ENCODE measurements around the gene USP21.

Gene USP21

DNA sequence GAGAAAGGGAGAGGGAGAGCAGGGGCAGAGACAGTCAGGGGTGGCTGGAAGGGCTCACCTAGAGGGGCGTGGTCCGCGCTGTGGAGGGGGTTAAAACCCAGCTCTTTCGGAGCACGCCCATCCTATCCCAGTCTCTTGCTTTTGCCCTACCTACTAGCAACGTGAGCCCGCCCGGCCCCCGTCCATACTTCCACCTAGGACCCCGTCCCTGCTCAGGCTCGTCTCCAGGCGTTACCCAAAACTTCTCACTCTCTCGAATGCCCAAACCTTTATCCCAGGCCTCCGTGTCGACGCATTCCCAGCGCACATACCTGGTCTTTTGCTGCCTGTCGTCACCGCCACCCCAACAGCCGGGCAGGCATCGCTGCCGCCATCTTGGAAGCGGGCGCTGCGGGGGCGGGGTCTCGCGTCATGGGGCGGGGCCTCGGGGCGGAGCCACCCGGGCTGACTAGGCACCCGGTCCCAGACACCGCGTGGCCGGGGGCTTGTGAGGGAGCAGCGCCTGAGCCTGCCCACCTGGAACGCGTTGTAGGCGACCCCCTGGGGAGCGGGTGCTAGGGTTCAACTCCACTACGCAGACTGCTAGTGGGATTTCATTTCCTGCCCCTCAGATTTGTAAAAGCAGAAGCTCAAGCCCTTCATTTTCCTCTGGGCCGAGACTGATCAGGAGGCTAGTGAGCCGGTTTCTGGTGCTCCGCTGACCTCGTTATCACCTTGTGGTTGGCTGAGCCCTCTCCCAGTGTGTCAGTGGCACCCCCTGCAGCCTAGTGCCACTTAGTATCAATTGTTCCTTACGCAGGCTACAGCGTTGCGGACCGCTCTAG, 18.0 kb downstream of the USP21 start, which contains the start of gene B4GALT3:
B4GALT3 (minus strand) TSS at position 396 of the 824 bp plus-strand sequence. CDS start 1,447 bp downstream, outside the sequence.
- no peaks in the 10 kb centered on the region for H3K27me3 ChIP-seq (ENCODE audit: control insufficient read depth, insufficient read depth, low read length)

DNA sequence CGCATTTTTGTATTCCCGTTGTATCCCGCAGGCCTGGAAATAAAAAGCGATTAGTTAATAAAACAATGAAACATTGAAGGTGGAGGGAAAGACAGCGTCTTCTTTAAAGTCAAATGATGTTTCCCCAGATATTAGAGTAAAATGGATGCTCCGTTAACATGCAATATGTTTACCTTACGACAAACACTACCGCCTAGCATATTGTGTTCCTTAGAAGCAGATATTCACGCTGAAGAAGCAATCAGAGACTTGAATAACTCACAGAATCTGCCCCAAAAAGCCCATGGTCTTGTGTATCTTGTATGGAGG, 18.6 kb downstream of the USP21 start:
- Histone ChIP-seq H3K4me3 (ENCODE audit: low read length) (peak overlapping the region; percentile 72), H3K27me3 (ENCODE audit: control insufficient read depth, insufficient read depth, low read length) (no peaks in the 10 kb centered on the region), H3K9me3 (ENCODE audit: control insufficient read depth, low read length) (no peaks in the 10 kb centered on the region), H3K4me1 (ENCODE audit: control insufficient read depth, insufficient read depth, low read length) (peaks cover 12% of the 10 kb centered on the region), H3K36me3 (ENCODE audit: control insufficient read depth, insufficient read depth, low read length) (peaks cover 4% of the 10 kb centered on the region), H3K9ac (ENCODE audit: low read length) (peak overlapping the region; percentile 85)

More for the DNA sequence above, 18.0 kb downstream of the USP21 start, which contains the start of gene B4GALT3:
- H3K4me1 ChIP-seq (ENCODE audit: control insufficient read depth, insufficient read depth, low read length): peaks cover 12% of the 10 kb centered on the region
- peak within 1 kb of the TSS; percentile 85 for H3K9ac ChIP-seq (ENCODE audit: low read length)
- peaks cover 4% of the 10 kb centered on the region for H3K36me3 ChIP-seq (ENCODE audit: control insufficient read depth, insufficient read depth, low read length)
- no peaks in the 10 kb centered on the region for H3K9me3 ChIP-seq (ENCODE audit: control insufficient read depth, low read length)
- H3K4me3 ChIP-seq (ENCODE audit: low read length): peak within 1 kb of the TSS; percentile 72

DNA sequence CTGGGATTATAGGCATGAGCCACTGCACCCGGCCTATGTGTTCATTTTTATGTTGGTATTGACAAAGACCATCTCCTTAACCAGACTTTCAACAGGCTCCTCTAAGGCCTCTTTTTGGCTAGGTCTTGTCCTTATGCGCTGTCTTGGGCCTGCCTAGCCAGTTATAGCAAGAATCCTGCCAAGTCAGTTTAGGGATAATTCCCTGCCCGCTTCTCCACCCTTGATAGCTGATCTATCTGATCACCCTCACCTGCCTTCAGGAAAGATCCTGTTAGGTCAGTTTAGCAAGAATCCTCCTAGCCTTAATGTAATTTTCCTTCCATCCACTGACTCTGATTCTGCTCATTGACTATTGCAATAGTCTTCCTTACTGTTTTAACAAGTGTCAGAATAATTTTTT, 20.4 kb downstream of the USP21 start:
- H3K4me3 ChIP-seq (ENCODE audit: low read length): no peak overlapping the region
- peaks cover 12% of the 10 kb centered on the region for H3K4me1 ChIP-seq (ENCODE audit: control insufficient read depth, insufficient read depth, low read length)
- H3K9ac ChIP-seq (ENCODE audit: low read length): no peak overlapping the region
- H3K9me3 ChIP-seq (ENCODE audit: control insufficient read depth, low read length): no peaks in the 10 kb centered on the region
- H3K27me3 ChIP-seq (ENCODE audit: control insufficient read depth, insufficient read depth, low read length): no peaks in the 10 kb centered on the region
- no peaks in the 10 kb centered on the region for H3K36me3 ChIP-seq (ENCODE audit: control insufficient read depth, insufficient read depth, low read length)

DNA sequence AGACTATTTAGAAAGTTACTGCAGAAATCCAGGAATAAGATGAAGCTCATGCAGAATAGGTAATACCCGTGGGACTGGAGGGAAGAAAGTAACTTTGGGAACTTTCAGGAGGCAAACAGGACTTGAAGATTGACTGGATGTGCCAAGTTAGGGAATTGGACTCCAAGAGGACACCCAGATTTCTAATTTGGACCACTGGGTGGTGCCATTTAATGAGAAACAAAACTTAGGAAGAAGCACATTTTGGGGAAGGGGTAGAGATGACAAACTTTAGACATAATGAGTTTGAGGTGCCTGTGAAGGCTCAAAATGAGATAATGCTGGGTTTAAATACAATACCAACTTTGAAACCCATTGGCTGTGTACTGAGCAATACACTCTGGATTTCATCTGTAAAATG, 21.3 kb downstream of the USP21 start:
- H3K4me1 ChIP-seq (ENCODE audit: control insufficient read depth, insufficient read depth, low read length): peaks cover 14% of the 10 kb centered on the region

DNA sequence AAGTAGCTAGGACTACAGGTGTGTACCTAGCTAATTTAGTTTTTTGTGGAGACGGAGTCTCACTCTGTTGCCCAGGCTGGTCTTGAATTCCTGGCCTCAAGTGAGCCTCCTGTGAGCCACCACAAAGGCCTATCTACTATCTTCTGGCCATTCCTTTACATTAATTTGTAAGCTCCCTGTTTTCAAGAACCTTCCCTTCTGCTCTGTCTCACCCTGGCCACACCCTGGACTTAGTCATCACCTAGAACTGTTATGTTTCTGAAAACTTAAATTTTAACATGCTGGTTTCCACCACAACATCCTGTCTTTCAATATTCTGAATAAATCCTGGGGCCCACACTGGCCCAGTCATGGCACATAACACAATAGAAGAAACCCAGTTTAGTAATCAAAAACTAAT, 22.9 kb downstream of the USP21 start:
- Histone ChIP-seq H3K36me3 (ENCODE audit: control insufficient read depth, insufficient read depth, low read length) (no peaks in the 10 kb centered on the region), H3K9me3 (ENCODE audit: control insufficient read depth, low read length) (no peaks in the 10 kb centered on the region), H3K4me1 (ENCODE audit: control insufficient read depth, insufficient read depth, low read length) (peaks cover 8% of the 10 kb centered on the region), H3K9ac (ENCODE audit: low read length) (no peak overlapping the region), H3K27me3 (ENCODE audit: control insufficient read depth, insufficient read depth, low read length) (no peaks in the 10 kb centered on the region), H3K4me3 (ENCODE audit: low read length) (no peak overlapping the region)

More for the DNA sequence above, 21.3 kb downstream of the USP21 start:
- Histone ChIP-seq H3K9me3 (ENCODE audit: control insufficient read depth, low read length) (no peaks in the 10 kb centered on the region), H3K36me3 (ENCODE audit: control insufficient read depth, insufficient read depth, low read length) (no peaks in the 10 kb centered on the region), H3K27me3 (ENCODE audit: control insufficient read depth, insufficient read depth, low read length) (no peaks in the 10 kb centered on the region), H3K9ac (ENCODE audit: low read length) (no peak overlapping the region), H3K4me3 (ENCODE audit: low read length) (no peak overlapping the region)

DNA sequence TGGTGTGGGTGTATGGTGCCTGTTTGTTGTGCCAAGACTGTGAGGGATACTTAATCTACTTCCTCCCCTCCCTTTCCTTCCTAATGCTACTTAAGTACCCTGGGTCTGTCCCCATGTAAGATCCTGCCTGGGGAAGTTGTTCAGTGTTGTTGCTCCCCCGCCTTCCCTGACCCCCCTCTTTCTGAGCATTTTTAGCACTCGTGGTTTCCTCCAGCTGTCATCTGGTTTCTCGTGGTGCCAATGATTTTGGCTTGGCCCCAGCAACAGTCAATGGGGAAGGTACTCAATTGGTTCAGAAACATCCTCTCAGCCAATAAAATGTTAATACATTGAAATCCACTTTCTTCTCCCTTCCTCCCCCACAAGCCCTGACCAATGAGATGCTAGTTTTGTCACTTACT, 26.0 kb downstream of the USP21 start:
- Histone ChIP-seq H3K9ac (ENCODE audit: low read length) (no peak overlapping the region), H3K36me3 (ENCODE audit: control insufficient read depth, insufficient read depth, low read length) (no peaks in the 10 kb centered on the region), H3K9me3 (ENCODE audit: control insufficient read depth, low read length) (no peaks in the 10 kb centered on the region), H3K4me3 (ENCODE audit: low read length) (no peak overlapping the region), H3K27me3 (ENCODE audit: control insufficient read depth, insufficient read depth, low read length) (no peaks in the 10 kb centered on the region), H3K4me1 (ENCODE audit: control insufficient read depth, insufficient read depth, low read length) (peaks cover 3% of the 10 kb centered on the region)

DNA sequence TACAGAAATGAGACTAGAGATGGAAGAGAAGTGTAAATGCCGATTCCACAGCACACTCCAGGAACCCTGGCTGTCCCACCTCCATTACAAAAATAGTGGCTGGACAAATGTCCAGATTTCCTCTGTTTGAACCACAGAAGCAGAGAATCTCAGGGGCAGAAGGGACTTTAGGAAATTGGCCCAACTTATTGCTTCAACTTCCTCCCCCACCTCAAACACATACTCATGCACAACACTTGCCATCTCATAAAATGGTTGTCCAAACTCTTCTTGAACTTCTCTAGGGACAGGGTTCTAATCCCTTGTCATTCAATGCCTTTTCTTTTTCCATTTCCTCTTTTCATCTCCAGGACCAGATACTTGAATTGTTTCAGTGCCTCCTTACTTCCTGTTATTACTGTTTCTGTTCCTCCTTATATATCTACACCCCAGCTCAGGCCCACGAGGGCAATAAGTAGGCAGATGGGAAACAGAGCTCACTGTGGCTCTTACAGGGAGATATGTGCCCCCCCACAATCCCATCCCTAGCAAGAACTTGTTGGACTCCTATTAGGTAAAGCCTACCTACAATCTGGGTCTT, 26.5 kb downstream of the USP21 start:
- no peaks in the 10 kb centered on the region for H3K9me3 ChIP-seq (ENCODE audit: control insufficient read depth, low read length)
- H3K4me1 ChIP-seq (ENCODE audit: control insufficient read depth, insufficient read depth, low read length): peaks cover 3% of the 10 kb centered on the region
- H3K27me3 ChIP-seq (ENCODE audit: control insufficient read depth, insufficient read depth, low read length): peaks cover 3% of the 10 kb centered on the region
- H3K9ac ChIP-seq (ENCODE audit: low read length): no peak overlapping the region
- no peaks in the 10 kb centered on the region for H3K36me3 ChIP-seq (ENCODE audit: control insufficient read depth, insufficient read depth, low read length)
- no peak overlapping the region for H3K4me3 ChIP-seq (ENCODE audit: low read length)

DNA sequence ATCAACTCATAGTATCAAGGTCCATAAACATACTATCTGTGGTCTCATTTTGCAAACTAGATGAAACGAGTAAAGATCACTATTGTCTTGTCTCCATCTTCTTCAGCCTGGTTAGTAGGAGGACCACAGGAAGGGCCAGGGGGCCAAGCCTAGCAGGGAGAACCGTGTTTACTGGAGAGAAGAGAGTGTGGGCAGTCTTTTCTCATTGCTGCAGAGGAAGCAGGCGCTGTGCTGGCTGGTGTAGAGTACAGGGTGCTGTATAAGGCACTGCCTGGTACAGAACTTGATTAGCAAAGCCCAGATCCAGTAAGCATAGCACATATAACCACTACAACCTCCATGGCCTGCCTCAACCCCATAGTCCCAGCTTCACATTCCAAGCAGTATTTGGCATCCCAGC, 28.0 kb downstream of the USP21 start:
- no peaks in the 10 kb centered on the region for H3K36me3 ChIP-seq (ENCODE audit: control insufficient read depth, insufficient read depth, low read length)
- H3K9ac ChIP-seq (ENCODE audit: low read length): no peak overlapping the region
- no peaks in the 10 kb centered on the region for H3K9me3 ChIP-seq (ENCODE audit: control insufficient read depth, low read length)
- peaks cover 3% of the 10 kb centered on the region for H3K4me1 ChIP-seq (ENCODE audit: control insufficient read depth, insufficient read depth, low read length)
- H3K27me3 ChIP-seq (ENCODE audit: control insufficient read depth, insufficient read depth, low read length): peaks cover 10% of the 10 kb centered on the region
- no peak overlapping the region for H3K4me3 ChIP-seq (ENCODE audit: low read length)

DNA sequence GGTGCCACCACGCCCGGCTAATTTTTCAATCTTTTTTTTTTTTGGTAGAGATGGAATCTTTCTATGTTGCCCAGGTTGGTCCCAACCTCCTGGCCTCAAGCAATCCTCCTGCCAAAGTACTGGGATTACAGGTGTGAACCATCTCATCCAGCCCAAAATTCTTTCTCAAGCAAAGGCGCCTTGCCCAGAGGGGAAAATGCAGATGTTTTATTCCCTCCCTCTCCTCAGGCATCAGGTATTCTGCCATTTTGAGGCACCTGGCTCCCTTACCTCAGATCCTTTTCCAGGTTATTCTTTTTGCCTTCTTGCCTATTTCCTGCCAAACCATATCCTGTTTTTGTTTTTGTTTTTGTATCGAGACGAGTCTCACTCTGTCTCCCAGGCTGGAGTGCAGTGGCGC, 29.1 kb downstream of the USP21 start:
- Histone ChIP-seq H3K36me3 (ENCODE audit: control insufficient read depth, insufficient read depth, low read length) (no peaks in the 10 kb centered on the region), H3K4me1 (ENCODE audit: control insufficient read depth, insufficient read depth, low read length) (peaks cover 3% of the 10 kb centered on the region), H3K9me3 (ENCODE audit: control insufficient read depth, low read length) (no peaks in the 10 kb centered on the region), H3K27me3 (ENCODE audit: control insufficient read depth, insufficient read depth, low read length) (peaks cover 10% of the 10 kb centered on the region), H3K4me3 (ENCODE audit: low read length) (no peak overlapping the region), H3K9ac (ENCODE audit: low read length) (no peak overlapping the region)

DNA sequence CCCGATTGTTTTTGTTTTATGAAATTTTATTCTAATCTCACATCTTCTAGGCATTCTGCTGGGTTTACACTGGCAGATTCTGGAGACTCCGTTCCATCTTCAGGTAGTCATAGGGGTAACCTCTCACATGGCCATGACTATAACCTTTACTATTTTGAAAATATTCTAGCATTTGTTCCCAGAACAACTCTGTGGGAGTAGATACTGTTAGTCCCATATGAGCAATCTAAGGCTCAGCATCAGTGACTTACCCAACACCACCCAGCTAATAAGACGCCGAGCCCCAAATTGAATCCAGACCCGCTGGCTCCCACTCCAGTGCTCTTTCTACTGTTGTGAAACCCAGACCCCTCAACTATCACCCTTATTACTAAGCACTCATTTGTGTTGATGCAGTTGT, 29.7 kb downstream of the USP21 start:
- Histone ChIP-seq H3K4me1 (ENCODE audit: control insufficient read depth, insufficient read depth, low read length) (peaks cover 3% of the 10 kb centered on the region), H3K9ac (ENCODE audit: low read length) (no peak overlapping the region), H3K27me3 (ENCODE audit: control insufficient read depth, insufficient read depth, low read length) (peaks cover 10% of the 10 kb centered on the region), H3K36me3 (ENCODE audit: control insufficient read depth, insufficient read depth, low read length) (no peaks in the 10 kb centered on the region), H3K4me3 (ENCODE audit: low read length) (no peak overlapping the region), H3K9me3 (ENCODE audit: control insufficient read depth, low read length) (no peaks in the 10 kb centered on the region)

DNA sequence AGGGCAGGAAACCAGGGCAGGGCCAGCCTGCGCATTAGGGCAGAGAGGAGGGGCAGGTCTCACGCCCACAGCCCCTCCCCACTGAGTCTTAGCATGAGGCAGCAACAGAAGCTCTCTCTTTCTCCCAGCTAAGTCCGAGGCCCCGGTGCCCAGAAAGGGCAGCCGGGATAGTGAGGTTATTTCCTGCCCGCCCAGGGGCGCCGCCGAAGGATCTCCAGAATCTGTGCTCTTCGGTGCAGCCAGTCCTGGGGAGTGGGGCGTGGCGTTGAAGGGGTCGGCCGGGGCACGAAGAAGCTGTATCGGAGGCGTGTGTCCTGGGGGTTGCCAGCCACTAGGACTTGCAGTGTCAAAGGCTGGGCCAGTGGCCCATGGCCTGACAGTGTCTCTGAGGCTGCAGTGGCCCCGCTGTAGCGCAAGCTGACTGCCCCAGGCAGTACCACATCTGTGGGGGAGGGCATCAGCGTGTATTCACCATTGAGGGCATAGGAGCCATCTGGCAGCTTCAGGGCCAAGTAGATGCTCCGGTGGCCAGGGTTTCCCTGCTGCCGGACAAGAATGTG, 31.7 kb downstream of the USP21 start:
- no peaks in the 10 kb centered on the region for H3K36me3 ChIP-seq (ENCODE audit: control insufficient read depth, insufficient read depth, low read length)
- H3K4me1 ChIP-seq (ENCODE audit: control insufficient read depth, insufficient read depth, low read length): no peaks in the 10 kb centered on the region
- no peaks in the 10 kb centered on the region for H3K9me3 ChIP-seq (ENCODE audit: control insufficient read depth, low read length)
- H3K9ac ChIP-seq (ENCODE audit: low read length): no peak overlapping the region
- peaks cover 10% of the 10 kb centered on the region for H3K27me3 ChIP-seq (ENCODE audit: control insufficient read depth, insufficient read depth, low read length)
- H3K4me3 ChIP-seq (ENCODE audit: low read length): no peak overlapping the region

DNA sequence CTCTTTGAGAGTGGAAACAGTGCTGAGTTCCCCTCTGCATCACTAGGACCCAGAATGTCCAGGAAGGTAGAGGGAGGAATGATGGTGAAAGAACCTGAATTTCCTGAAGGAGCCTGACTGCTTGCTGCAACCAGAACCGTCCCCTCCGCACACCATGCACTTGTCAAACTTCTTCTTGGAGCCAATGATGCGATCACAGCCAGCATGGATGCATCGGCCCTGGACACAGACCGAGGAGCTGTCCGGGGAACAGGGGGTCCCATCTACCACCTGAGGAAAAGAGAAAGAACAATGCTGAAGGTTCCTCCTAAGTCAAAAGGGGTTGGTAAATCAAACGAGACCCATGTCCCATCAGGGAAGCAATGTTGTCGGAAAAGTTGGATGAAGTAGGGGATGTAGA, 32.7 kb downstream of the USP21 start:
- Histone ChIP-seq H3K4me1 (ENCODE audit: control insufficient read depth, insufficient read depth, low read length) (peaks cover 7% of the 10 kb centered on the region), H3K9me3 (ENCODE audit: control insufficient read depth, low read length) (no peaks in the 10 kb centered on the region), H3K36me3 (ENCODE audit: control insufficient read depth, insufficient read depth, low read length) (no peaks in the 10 kb centered on the region), H3K9ac (ENCODE audit: low read length) (no peak overlapping the region), H3K4me3 (ENCODE audit: low read length) (no peak overlapping the region), H3K27me3 (ENCODE audit: control insufficient read depth, insufficient read depth, low read length) (peaks cover 10% of the 10 kb centered on the region)
